Right forelimb (tissue), 1 donor: ENCODE results near the gene DDX10.

Source experiments
- DNase-seq: peaks from one replicate; pipeline ENCODE4 v3.0.0-alpha.2; 2018

The DDX10 gene

GRCh38 chr11:108881131-108881530 is 216.3 kb downstream of the DDX10 start:
- no peak for DNase-seq

GRCh38 chr11:108882211-108882831 is 217.5 kb downstream of the DDX10 start:
- DNase-seq: no peak

GRCh38 chr11:108886005-108886659 is 221.3 kb downstream of the DDX10 start:
- DNase-seq: no peak

- no peak for DNase-seq
Measured at GRCh38 chr11:108886660-108887009, 221.8 kb downstream of the DDX10 start.

GRCh38 chr11:108887436-108888238 is 222.8 kb downstream of the DDX10 start:
- no peak for DNase-seq

- DNase-seq: no peak
Measured at GRCh38 chr11:108890482-108891105, 225.7 kb downstream of the DDX10 start.

- DNase-seq: no peak
Measured at GRCh38 chr11:108891143-108891542, 226.3 kb downstream of the DDX10 start.

GRCh38 chr11:108891909-108892511 is 227.1 kb downstream of the DDX10 start:
- no peak for DNase-seq

GRCh38 chr11:108895579-108896480 is 231.0 kb downstream of the DDX10 start:
- DNase-seq: no peak

- no peak for DNase-seq
Measured at GRCh38 chr11:108897071-108897481, 232.2 kb downstream of the DDX10 start.

GRCh38 chr11:108897916-108898315 is 233.0 kb downstream of the DDX10 start:
- no peak for DNase-seq

- DNase-seq: no peak
Measured at GRCh38 chr11:108901359-108901758, 236.5 kb downstream of the DDX10 start.

- DNase-seq: no peak
Measured at GRCh38 chr11:108902027-108902469, 237.2 kb downstream of the DDX10 start.

- no peak for DNase-seq
Measured at GRCh38 chr11:108904480-108904879, 239.6 kb downstream of the DDX10 start.

GRCh38 chr11:108906329-108906728 is 241.5 kb downstream of the DDX10 start:
- DNase-seq: no peak

GRCh38 chr11:108906826-108907225 is 242.0 kb downstream of the DDX10 start:
- no peak for DNase-seq

GRCh38 chr11:108909041-108909440 is 244.2 kb downstream of the DDX10 start:
- DNase-seq: no peak

GRCh38 chr11:108909921-108910320 is 245.1 kb downstream of the DDX10 start:
- DNase-seq: no peak

- DNase-seq: no peak
Measured at GRCh38 chr11:108912581-108912980, 247.7 kb downstream of the DDX10 start.

- no peak for DNase-seq
Measured at GRCh38 chr11:108913204-108913603, 248.3 kb downstream of the DDX10 start.

GRCh38 chr11:108914211-108914610 is 249.3 kb downstream of the DDX10 start:
- DNase-seq: no peak

- DNase-seq: no peak
Measured at GRCh38 chr11:108914981-108915380, 250.1 kb downstream of the DDX10 start.
